ENCODE measurements around the gene AOPEP.

- TF ChIP-seq CTCF (conservative IDR thresholded peaks at IDR 0.05; ENCODE audit: low read length) (no peak), EZH2phosphoT487 (IDR thresholded peaks at IDR 0.05; ENCODE audit: borderline replicate concordance) (no peak)
Observed at GRCh38 chr9:94705162-94705702, 21.3 kb upstream of the AOPEP start.
